Iris pigment epithelial cell (primary cell): Measurements from ENCODE around the gene AUTS2.
A peak's percentile ranks its signal among the peaks of the same experiment; 100 is the strongest.

Experiments
- DNase-seq: peaks from one replicate; pipeline ENCODE4 v3.0.0-alpha.2; 2011; ENCODE audit warnings: low read depth

The AUTS2 gene

GRCh38 chr7:70193514-70193913 is 595.2 kb downstream of the AUTS2 start:
- DNase-seq: no peak

GRCh38 chr7:70208236-70209063 is 610.2 kb downstream of the AUTS2 start:
- DNase-seq: peak; percentile 7

- no peak for DNase-seq
Observed at GRCh38 chr7:70210200-70210935, 612.1 kb downstream of the AUTS2 start.

- DNase-seq: no peak
Observed at GRCh38 chr7:70210936-70211310, 612.6 kb downstream of the AUTS2 start.

- DNase-seq: no peak
Observed at GRCh38 chr7:70212281-70212680, 614.0 kb downstream of the AUTS2 start.

GRCh38 chr7:70214071-70214470 is 615.8 kb downstream of the AUTS2 start:
- DNase-seq: no peak

- peak; percentile 18 for DNase-seq
Observed at GRCh38 chr7:70215491-70215890, 617.2 kb downstream of the AUTS2 start.

- DNase-seq: no peak
Observed at GRCh38 chr7:70217571-70217970, 619.3 kb downstream of the AUTS2 start.

GRCh38 chr7:70218006-70218405 is 619.7 kb downstream of the AUTS2 start:
- no peak for DNase-seq

GRCh38 chr7:70219061-70219460 is 620.8 kb downstream of the AUTS2 start:
- DNase-seq: no peak

- DNase-seq: no peak
Observed at GRCh38 chr7:70229242-70229641, 631.0 kb downstream of the AUTS2 start.

GRCh38 chr7:70230761-70231160 is 632.5 kb downstream of the AUTS2 start:
- DNase-seq: no peak

- no peak for DNase-seq
Observed at GRCh38 chr7:70233776-70234175, 635.5 kb downstream of the AUTS2 start.

- DNase-seq: no peak
Observed at GRCh38 chr7:70237256-70237655, 639.0 kb downstream of the AUTS2 start.

GRCh38 chr7:70237831-70238575 is 639.7 kb downstream of the AUTS2 start:
- no peak for DNase-seq

- DNase-seq: no peak
Observed at GRCh38 chr7:70239918-70240317, 641.6 kb downstream of the AUTS2 start.

GRCh38 chr7:70240873-70241272 is 642.6 kb downstream of the AUTS2 start:
- DNase-seq: no peak

GRCh38 chr7:70241536-70242175 is 643.4 kb downstream of the AUTS2 start:
- no peak for DNase-seq

- no peak for DNase-seq
Observed at GRCh38 chr7:70242826-70243225, 644.6 kb downstream of the AUTS2 start.

- DNase-seq: no peak
Observed at GRCh38 chr7:70243443-70243842, 645.2 kb downstream of the AUTS2 start.

- no peak for DNase-seq
Observed at GRCh38 chr7:70257921-70258320, 659.6 kb downstream of the AUTS2 start.

GRCh38 chr7:70259502-70259901 is 661.2 kb downstream of the AUTS2 start:
- no peak for DNase-seq
